Dermis blood vessel endothelial cell (primary cell): ENCODE results near the gene CBX3. TPM values are rescaled to one million over a fixed set of nuclear protein-coding genes. Genes with fewer than 3 reads are reported as not detected.
"Not testable (repeated sequence)": the region's sequence is repeated elsewhere in the genome, so short reads cannot be mapped to it uniquely, and the experiment has no call there.

ENCODE experiments used
- DNase-seq: peaks from one replicate; pipeline ENCODE4 v3.0.0; 2010
- total RNA-seq: library from RNA; depleted of rRNA; stranded (reverse); fragments of >200 nt; gene quantifications from 2 replicates; pipeline ENCODE4 v1.2.3, GENCODE V29; 2014

The CBX3 gene
- total RNA-seq, 1 donor from 2014 or later: 154 TPM

DNA sequence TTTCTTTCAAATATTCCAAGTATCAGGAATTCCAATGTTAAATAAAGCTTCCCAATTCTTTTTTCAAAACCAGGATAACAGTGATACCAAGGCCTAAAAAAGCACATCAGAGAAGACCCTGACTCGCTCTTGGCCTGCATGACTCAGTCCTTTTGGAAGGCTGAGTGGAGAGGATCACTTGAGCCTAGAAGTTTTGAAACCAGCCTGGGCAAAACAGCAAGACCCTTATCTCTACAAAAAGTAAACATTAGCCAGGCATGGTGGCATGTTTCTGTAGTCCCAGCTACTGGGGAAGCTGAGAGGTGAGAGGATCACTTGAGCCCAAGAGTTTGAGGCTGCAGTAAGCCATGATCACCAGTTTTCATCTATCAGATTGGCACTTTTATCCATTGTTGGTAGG is 30.9 kb upstream of the CBX3 start:
- no peak for DNase-seq

- no peak for DNase-seq
Measured at GRCh38 chr7:26171601-26172000, 29.9 kb upstream of the CBX3 start.

DNA sequence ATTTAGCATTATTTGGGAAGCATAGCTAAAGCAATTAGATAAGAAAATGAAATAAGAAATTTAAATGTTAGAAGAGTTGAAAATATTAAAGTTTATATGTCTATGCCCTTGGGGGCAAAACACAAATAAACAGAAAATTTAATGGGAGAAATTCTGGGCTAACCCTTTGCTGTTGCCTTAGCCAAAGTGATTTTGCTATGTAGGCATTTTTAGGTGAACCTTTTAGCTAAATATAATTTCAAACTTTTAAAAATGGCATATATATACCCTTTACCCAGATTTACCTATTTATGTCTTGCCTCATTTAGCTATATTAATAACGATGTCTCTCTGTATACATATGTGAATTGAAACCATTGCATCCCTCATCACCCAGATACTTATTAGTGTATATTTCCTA is 29.5 kb upstream of the CBX3 start:
- no peak for DNase-seq

DNA sequence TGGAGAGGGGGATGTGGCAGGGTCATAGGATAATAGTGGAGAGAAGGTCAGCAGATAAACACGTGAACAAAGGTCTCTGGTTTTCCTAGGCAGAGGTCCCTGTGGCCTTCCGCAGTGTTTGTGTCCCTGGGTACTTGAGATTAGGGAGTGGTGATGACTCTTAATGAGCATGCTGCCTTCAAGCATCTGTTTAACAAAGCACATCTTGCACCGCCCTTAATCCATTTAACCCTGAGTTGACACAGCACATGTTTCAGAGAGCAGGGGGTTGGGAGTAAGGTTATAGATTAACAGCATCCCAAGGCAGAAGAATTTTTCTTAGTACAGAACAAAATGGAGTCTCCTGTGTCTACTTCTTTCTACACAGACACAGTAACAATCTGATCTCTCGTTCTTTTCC is 25.6 kb upstream of the CBX3 start:
- not testable (repeated sequence) for DNase-seq

GRCh38 chr7:26176696-26177095 is 24.8 kb upstream of the CBX3 start:
- DNase-seq: not testable (repeated sequence)

DNA sequence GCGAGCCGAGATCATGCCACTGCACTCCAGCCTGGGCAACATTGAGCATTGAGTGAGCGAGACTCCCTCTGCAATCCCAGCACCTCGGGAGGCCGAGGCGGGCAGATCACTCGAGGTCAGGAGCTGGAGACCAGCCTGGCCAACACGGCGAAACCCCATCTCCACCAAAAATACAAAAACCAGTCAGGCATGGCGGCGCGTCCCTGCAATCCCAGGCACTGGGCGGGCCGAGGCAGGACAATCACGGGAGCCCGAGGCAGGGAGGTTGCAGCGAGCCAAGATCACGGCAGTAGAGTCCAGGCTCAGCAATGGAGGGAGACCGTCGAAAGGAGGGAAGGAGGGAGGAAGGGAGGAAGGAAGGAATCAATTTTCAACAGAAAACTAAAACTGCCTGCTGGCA is 24.3 kb upstream of the CBX3 start:
- DNase-seq: not testable (repeated sequence)

- no peak for DNase-seq
Measured at GRCh38 chr7:26178272-26178960, 23.1 kb upstream of the CBX3 start.

- no peak for DNase-seq
Measured at GRCh38 chr7:26179422-26179821, 22.1 kb upstream of the CBX3 start.

DNA sequence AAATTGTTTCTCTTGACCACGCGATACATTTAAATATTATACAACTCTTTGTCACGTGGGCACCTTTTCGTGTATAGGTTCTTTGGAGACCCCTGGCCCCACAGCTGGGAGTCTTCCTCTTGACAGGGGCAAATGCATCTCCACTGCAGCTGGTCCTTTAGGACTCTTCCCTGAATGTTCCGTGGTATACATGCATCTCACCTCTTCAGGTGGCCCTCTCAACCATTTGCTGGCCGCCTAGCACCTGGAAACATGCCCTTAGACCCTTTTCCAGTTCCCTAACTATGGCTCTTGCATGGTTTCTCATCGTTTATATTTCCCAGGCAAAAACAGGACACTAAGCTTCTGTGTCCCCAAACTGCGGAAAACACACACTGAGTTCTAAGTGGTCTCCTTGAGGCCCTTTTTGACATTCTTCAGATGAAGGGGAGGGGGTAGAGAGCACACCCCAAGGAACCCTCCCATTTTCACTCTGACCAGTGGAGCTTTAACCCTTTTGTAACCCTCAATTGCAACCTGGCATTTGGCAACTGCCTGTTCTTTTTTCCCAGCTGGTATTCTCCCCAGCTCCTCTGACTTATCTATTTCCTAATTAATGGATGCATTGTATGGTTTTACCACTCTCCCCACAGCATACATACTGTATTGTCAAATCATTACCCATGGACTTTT is 21.6 kb upstream of the CBX3 start:
- no peak for DNase-seq

DNA sequence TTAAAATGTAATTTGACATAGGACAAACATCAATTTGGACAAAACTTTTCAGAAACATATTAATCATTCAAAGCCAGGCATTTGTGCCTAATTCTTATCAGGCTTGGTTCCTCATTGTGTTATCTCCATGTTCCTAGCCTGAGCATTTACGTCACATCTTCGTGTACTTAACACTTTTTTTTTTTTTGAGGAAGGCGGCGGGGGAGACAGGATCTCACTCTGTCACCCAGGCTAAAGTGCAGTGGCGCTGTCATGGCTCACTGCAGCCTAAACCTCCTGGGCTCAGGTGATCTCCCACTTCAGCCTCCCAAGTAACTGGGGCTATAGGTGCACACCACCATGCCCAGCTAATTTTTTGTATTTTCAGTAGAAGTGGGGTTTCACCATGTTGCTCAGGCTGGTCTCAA is 20.8 kb upstream of the CBX3 start:
- DNase-seq: no peak

DNA sequence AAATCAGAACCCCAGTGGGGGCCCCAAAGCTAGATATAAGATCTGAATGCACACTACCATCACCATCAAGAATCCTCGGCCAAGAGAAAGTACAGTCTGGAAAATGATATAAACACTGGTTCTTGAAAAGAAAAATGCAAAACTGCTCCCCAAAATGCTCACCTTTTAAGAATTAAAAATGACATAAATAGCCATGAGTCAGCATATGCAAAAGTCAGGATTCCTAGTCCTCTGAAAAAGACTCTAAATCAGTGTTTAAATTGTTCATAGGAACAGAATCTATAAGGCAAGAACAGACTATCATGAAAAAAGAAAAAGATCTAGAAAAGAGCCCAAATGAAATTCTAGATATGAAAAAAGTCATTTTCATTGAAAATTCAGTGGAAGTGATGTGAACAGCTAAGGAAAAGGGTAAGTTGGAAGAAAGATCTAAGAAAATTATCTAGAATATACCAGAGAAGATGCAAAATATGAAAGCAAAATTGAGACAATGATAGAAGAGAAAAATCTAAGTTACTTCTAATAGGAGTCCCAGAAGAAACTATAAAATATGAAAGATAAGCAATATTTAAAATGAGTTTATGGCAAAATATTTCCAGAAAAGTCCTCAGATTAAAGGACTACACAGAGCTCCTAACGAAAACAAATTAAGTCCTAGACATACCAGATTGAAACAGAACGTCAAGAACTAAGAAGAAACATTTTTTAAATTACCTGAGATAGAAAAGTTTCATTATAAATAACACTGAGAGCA is 19.9 kb upstream of the CBX3 start:
- no peak for DNase-seq

DNA sequence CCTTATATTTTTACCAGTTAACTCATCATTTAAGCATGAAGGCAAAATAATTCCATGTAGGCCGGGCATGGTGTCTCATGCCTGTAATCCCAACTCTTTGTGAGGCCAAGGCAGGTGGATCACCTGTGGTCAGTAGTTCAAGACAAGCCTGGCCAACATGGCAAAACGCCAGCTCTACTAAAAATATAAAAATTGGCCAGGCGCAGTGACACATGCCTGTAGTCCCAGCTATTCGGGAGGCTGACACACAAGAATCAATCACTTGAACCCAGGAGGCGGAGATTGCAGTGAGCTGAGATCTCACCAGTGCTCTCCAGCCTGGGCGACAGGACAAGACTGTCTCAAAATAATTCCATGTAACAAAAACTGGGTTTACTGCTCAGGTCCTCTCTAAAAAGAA is 19.3 kb upstream of the CBX3 start:
- DNase-seq: no peak

GRCh38 chr7:26182706-26183105 is 18.8 kb upstream of the CBX3 start:
- DNase-seq: no peak

DNA sequence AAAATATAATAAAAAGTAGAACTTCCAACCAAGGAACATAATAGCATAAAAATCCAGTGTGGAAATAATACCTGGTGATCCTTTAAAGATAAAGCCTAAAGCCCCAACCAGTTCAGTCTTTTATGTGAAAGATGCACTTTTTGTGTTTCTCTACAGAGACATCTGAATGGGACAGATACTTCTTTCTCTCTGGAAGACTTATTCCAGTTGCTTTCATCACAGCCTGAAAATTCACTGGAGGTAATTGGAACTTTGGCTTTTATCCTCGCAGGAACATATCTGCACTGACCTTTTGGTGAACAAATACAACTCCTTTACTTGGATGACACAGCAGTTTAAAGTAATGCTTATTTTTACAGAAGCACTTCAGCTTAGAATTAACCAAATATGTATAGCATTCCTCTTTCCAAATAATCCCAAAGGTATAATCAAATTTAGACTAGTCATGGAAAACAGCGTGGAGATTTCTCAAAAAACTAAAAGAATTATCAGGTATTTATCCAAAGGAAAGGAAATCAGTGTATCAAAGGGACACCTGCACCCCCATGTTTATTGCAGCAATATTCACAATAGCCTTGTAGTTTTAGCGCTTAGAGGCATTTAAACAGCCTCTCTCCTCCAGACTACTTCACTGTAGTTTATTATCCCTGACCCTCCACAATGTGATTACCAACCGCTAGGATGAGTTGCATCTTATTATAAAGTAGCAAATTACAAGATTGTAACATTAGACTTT is 17.8 kb upstream of the CBX3 start:
- DNase-seq: no peak

DNA sequence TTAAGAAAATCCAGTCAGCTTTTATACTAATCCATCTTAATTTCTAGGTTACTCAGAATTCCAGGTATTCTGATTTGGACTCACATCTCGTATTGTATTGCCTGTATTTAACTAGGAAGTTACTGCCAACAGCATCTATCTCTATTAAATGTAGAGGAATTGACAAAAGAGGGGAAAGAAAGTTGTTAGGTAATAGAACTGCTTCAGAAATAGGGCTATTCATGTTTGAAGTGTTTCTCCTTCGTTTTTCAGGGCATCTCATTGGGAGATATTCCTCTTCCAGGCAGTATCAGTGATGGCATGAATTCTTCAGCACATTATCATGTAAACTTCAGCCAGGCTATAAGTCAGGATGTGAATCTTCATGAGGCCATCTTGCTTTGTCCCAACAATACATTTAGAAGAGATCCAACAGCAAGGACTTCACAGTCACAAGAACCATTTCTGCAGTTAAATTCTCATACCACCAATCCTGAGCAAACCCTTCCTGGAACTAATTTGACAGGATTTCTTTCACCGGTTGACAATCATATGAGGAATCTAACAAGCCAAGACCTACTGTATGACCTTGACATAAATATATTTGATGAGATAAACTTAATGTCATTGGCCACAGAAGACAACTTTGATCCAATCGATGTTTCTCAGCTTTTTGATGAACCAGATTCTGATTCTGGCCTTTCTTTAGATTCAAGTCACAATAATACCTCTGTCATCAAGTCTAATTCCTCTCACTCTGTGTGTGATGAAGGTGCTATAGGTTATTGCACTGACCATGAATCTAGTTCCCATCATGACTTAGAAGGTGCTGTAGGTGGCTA is 17.1 kb upstream of the CBX3 start:
- DNase-seq: not testable (repeated sequence)

DNA sequence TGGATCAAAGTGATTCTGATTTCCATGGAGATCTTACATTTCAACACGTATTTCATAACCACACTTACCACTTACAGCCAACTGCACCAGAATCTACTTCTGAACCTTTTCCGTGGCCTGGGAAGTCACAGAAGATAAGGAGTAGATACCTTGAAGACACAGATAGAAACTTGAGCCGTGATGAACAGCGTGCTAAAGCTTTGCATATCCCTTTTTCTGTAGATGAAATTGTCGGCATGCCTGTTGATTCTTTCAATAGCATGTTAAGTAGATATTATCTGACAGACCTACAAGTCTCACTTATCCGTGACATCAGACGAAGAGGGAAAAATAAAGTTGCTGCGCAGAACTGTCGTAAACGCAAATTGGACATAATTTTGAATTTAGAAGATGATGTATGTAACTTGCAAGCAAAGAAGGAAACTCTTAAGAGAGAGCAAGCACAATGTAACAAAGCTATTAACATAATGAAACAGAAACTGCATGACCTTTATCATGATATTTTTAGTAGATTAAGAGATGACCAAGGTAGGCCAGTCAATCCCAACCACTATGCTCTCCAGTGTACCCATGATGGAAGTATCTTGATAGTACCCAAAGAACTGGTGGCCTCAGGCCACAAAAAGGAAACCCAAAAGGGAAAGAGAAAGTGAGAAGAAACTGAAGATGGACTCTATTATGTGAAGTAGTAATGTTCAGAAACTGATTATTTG is 16.3 kb upstream of the CBX3 start:
- DNase-seq: no peak

- DNase-seq: no peak
Measured at GRCh38 chr7:26185844-26186180, 15.7 kb upstream of the CBX3 start.

GRCh38 chr7:26186364-26187311 is 14.9 kb upstream of the CBX3 start:
- no peak for DNase-seq

GRCh38 chr7:26187380-26188205 is 14.0 kb upstream of the CBX3 start:
- no peak for DNase-seq
